ENCODE measurements around the gene PRKCZ.

The PRKCZ gene

GRCh38 chr1:2046174-2046917 is 3.9 kb upstream of the PRKCZ start:
- no peak for DNase-seq (ENCODE audit: low spot score)

DNA sequence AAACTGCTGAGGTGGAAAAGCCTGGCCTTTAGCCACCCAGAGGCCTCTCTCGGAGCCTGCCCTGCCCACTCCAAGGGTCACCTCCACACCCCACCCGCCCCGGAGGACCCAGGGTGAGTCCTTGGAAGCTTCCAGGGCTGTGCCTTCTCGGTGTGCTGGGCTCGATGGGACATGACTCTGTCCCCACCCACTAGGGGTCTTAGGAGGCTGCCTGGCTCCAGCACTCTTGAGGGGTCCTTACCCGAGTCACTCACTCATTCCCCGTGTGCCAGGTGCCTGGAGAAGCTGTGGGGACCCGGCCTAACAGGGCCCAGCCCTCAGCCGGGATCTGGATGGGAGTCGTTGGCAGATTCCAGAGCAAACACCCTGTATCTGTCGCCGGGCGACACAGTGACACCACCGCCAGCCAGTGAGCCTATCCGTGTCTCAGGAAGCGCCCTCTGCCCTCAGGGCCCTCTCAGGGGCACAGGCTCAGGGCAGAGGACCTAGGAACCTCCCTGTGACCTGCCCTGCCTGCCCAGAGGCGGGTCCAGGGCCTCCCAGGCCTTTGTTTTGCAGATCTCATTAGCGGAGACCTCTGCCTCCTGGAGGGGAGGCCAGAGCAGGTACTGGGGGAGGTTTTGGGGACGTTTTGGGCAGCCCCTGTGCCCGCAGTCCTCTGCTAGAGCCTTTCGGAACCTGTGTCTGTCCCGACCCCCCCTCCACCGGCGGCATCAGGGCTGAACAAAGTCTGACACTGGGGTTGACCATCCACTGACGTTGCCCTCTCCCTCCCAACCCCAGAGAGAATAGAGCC is 3.1 kb upstream of the PRKCZ start:
- no peak for DNase-seq (ENCODE audit: low spot score)

GRCh38 chr1:2047749-2048729 is 2.2 kb upstream of the PRKCZ start:
- no peak for DNase-seq (ENCODE audit: low spot score)

- DNase-seq (ENCODE audit: low spot score): no peak
Observed at GRCh38 chr1:2049225-2049717, 940 bp upstream of the PRKCZ start.

DNA sequence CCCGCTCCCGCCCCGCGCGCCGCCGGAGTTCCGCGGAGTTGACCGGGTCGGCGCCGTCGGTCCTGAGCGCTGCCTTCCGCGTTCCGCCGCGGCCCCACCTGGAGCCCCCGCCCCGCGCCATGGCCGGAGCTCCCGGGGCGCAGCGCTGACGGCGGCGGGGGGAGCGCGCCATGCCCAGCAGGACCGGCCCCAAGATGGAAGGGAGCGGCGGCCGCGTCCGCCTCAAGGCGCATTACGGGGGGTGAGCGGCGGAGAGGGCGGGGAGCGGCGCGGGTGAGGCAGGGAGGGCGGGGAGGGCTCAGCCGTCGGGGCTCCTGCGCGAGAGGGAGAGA is 216 bp downstream of the PRKCZ start:
- no peak for DNase-seq (ENCODE audit: low spot score)

DNA sequence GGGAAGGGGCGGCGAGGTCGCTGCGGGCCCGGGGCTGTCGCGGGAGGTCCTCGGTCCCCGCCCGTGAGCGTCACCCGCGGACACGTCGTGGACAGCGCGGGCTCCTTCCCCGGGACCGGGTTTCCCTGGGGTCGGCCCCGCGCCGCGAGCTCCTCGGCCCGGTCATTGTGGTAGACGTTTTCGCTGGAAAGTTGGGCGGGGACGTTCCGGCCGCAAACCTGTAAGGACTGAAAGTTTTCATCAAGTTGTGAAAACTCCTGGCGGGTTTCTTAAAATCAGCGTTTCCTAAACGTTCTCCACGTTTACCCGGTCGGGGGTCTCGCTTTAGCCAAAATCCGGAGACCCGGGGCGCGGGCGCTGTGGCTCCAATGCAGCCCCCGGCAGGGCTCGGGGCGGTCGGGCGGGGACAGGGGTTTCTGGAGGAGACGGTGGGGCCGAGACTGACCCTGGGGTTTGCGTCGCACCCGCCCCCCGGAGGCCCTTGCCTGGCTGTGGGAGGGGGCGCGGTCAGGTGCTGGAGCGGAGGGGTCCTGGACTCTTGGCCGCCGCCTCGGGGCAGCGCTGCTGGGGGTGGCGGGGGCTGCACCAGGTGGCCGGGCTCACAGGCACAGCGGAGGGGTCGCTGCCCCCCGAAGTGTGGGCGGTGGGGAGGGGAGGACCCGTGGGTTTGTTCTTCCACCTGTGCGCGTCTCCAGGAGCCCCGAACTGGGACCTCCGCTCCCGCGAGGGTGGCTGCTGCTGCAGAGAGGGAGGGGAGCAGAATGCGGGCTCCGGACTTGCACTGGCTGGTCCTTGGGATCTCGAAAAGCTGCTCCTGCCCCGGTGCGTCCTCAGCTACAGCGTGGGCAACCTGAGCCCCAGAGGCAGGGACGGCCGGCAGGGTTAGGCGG is 827 bp downstream of the PRKCZ start:
- no peak for DNase-seq (ENCODE audit: low spot score)

- DNase-seq (ENCODE audit: low spot score): no peak
Observed at GRCh38 chr1:2052054-2052679, 2.0 kb downstream of the PRKCZ start.

- no peak for DNase-seq (ENCODE audit: low spot score)
Observed at GRCh38 chr1:2052756-2053155, 2.5 kb downstream of the PRKCZ start.

GRCh38 chr1:2053217-2053616 is 3.0 kb downstream of the PRKCZ start:
- DNase-seq (ENCODE audit: low spot score): no peak

DNA sequence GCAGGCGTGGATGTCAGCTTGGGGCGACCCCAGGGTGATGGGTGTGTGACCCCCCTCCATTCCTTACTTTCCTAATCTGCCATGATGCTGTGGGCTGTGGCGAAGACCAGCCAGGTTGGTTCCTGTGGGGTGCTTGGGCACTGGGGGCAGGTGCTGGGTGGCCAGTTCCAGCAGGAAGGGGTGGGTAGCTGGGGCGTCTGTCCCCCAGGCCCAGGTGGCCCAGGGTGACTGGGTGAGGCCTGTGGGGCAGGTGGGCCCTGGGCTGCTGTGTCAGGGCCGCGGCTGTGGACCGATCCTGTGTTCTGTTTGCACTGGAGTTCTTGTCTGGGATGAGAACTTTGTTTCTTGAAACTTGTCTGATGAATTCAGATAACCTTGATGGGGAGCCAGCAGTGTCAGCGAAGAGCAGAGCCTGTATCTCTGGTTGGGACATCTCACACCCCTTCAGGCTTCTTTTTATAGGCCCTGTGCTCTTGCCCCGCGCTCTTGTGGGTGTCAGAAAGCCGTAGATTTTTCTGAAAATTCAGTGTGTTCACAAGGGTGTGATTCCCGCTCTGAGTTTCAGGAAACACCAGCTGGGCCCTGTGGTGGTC is 3.7 kb downstream of the PRKCZ start:
- no peak for DNase-seq (ENCODE audit: low spot score)

- no peak for DNase-seq (ENCODE audit: low spot score)
Observed at GRCh38 chr1:2054560-2054959, 4.3 kb downstream of the PRKCZ start.

DNA sequence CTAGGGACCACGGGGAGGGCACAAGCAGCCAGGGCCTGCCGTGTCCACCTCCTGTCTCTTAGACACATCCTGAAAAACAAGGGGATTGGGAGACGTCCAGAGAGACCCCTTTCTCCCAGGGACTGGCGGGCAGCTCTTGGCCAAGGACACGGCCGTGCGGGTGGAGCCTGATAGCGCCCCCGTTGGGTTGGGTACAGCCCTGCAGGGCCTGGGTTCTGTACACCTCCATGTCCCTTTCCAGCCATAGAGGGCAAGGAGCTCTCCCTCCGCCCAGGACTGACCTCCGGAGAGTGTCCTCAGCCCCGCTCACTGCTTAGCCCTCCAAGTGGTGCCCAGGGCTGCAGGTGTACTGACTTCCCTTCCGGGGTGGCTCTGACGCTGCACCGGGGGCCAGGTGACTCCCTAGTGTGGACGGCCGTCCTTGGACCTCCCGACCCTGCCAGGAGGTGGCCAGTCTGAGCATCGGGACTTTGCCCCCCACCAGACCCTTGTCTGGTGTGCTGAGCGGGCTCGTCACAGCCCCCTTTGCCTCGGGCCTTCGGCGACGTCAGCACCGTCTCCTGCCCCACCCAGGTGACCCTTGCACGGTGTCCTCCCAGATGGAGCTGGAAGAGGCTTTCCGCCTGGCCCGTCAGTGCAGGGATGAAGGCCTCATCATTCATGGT is 5.8 kb downstream of the PRKCZ start:
- no peak for DNase-seq (ENCODE audit: low spot score)

- no peak for DNase-seq (ENCODE audit: low spot score)
Observed at GRCh38 chr1:2056955-2057590, 6.9 kb downstream of the PRKCZ start.

DNA sequence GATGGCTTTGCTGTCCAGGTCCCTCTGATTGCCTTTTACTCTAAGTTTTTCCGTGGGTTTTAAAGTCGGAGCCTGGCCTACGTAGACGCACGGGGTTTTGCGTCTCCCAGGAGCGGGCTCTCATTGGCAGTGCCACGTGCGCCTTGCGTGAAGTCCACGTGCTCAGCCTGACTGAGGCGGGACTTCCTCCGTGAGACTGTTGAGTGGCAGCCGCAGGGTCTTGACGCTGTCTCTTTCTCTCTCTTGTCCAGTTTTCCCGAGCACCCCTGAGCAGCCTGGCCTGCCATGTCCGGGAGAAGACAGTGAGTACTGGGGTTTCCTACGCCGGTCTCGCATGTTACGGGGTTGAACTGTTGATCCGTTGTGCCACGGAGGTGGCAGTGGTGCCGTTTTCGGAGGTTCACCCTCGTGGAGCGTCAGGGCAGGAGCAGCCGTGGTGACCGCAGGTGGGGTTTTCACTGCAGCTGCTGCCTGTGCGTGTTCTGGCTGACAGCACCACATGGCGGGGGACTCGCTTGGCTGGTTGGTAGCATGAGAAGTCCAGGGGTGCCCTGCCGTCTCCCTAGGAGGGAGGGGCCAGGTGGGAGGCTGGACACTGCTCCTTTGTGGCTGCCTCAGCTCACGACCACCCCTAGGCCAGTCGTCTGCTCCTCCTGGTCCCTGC is 9.2 kb downstream of the PRKCZ start:
- DNase-seq (ENCODE audit: low spot score): no peak

DNA sequence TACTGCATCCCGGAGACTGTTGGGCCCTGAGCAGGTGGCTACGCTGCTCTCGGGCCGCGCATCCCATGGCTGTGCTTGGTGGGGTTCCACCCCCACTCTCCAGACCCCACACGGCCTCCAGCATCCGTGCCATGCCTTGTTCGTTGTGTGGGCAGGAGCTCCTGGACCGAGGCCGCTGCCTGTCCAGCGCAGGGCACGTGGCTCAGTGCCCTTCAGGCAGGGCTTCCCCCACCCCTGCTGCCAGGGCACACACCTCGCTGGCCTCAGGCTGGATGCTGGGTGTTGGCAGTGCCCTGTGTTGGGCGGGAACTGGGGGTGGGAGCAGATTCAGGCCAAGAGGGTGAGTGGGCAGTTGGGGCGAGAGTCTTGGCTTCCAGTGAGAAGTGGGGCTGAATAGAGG is 9.9 kb downstream of the PRKCZ start:
- no peak for DNase-seq (ENCODE audit: low spot score)

- no peak for DNase-seq (ENCODE audit: low spot score)
Observed at GRCh38 chr1:2060535-2060934, 10.3 kb downstream of the PRKCZ start.

DNA sequence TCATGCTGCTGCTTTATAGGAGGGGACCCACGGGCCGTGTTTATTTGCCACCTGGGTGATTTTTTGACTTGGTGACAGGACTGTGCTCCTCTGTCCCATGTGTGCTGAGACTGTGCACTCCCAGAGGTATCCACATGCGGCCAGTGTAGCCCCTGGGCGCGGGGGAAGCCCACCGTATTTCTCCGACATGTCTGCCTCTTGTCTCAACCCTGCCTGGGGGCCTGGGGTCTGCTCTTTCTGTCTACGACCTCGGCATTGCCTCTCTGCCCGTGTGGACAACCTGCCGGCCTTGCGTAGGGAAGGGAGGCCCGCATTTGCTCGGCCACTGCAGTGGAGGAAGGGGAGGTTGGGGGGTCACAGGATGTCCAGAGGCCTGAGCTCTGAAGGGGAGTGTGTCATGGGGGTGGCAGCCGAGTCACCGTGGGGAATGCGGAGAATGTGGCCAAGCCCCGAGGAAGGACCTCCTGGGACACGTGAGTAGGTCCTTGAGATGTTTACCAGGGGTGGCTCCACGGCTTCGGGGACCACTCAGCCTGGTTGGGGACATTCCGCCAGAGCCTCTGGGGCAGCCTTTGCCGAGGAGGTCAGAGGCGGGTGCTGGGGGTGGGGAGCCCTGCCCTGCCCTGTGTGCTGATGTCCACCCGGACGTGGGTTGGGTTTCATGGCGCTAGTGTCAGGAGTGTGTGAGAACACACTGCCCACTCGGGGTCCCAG is 11.0 kb downstream of the PRKCZ start:
- no peak for DNase-seq (ENCODE audit: low spot score)

DNA sequence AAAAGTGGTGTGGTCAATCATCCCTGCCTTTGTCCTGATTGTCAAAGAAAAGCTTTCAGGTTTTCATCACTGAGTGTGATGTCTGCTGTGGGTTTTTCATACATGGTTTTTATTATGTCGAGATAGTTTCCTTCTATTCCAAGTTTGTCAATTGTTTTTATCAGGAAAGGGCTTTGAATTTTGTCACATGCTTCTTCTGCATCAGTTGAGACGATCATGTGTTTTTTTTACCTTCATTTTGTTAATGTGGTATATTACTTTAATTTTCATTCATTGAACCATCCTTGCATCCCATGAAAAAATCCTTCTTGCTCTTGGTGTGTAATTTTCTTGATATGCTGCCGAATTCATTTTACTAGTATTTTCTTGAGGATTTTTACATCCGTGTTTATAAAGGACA is 15.5 kb downstream of the PRKCZ start:
- no peak for DNase-seq (ENCODE audit: low spot score)

Data from AG08396 (cell line).